GM23338 (cell line): ENCODE results near the gene EEF2K. TPM values are rescaled to one million over a fixed set of nuclear protein-coding genes. Genes with fewer than 3 reads are reported as not detected.

Experiments used
- ATAC-seq: fragments of 200-7000 bp; cut with Tn5 transposase; 3 replicates; pipeline ENCODE4 v1.9.1; 2020
- DNase-seq: peaks from one replicate; pipeline ENCODE4 v3.0.0-alpha.2; 2015; ENCODE audit warnings: low spot score
- H2AFZ ChIP-seq: fragments of 200-600 bp; sonication (generic); 2 replicates; pipeline ENCODE4 v1.8.0; 2016; ENCODE audit warnings: antibody characterized with exemption, mild to moderate bottlenecking, moderate library complexity
- H3F3A ChIP-seq: fragments of 200-600 bp; sonication (generic); replicated peaks from 2 replicates; pipeline ENCODE4 v1.8.0; 2017; ENCODE audit warnings: antibody characterized with exemption, mixed run types, low read depth
- H3K27ac ChIP-seq: fragments of 200-600 bp; sonication (generic); 2 replicates; pipeline ENCODE4 v1.6.1; 2016; ENCODE audit warnings: low read depth
- H3K27me3 ChIP-seq: fragments of 200-600 bp; sonication (generic); 2 replicates; pipeline ENCODE4 v1.8.0; 2016; ENCODE audit warnings: mild to moderate bottlenecking, mixed run types, moderate library complexity; ENCODE audit not compliant: insufficient read depth
- H3K36me3 ChIP-seq: fragments of 200-600 bp; sonication (generic); 2 replicates; pipeline ENCODE4 v1.8.0; 2016; ENCODE audit warnings: mild to moderate bottlenecking; ENCODE audit not compliant: insufficient read depth
- H3K4me1 ChIP-seq: fragments of 200-600 bp; sonication (generic); 2 replicates; pipeline ENCODE4 v1.8.0; 2016; ENCODE audit warnings: mild to moderate bottlenecking, moderate library complexity; ENCODE audit not compliant: insufficient read depth
- H3K4me2 ChIP-seq: fragments of 200-600 bp; sonication (generic); 2 replicates; pipeline ENCODE4 v1.7.1; 2017; ENCODE audit warnings: mixed run types
- H3K4me3 ChIP-seq: fragments of 200-600 bp; sonication (generic); 2 replicates; pipeline ENCODE4 v1.6.1; 2016; ENCODE audit warnings: mixed run types
- H3K79me2 ChIP-seq: fragments of 200-600 bp; sonication (generic); replicated peaks from 2 replicates; pipeline ENCODE4 v1.8.0; 2017; ENCODE audit warnings: mild to moderate bottlenecking; ENCODE audit not compliant: insufficient read depth
- H3K9me2 ChIP-seq: fragments of 200-600 bp; sonication (generic); 2 replicates; pipeline ENCODE4 v1.8.0; 2017; ENCODE audit not compliant: insufficient read depth
- H4K20me1 ChIP-seq: fragments of 200-600 bp; sonication (generic); replicated peaks from 2 replicates; pipeline ENCODE4 v1.8.0; 2017; ENCODE audit warnings: mild to moderate bottlenecking; ENCODE audit not compliant: insufficient read depth
- H3K27ac Mint-ChIP-seq: 2 replicates; pipeline ENCODE4 v1.8.0; 2020; ENCODE audit warnings: inconsistent platforms, mild to moderate bottlenecking, moderate library complexity, mixed read lengths
- H3K27me3 Mint-ChIP-seq: 3 replicates; pipeline ENCODE4 v1.8.0; 2022; ENCODE audit warnings: low read depth, mild to moderate bottlenecking, moderate library complexity, mixed read lengths, inconsistent platforms; ENCODE audit not compliant: insufficient read depth, poor library complexity
- H3K36me3 Mint-ChIP-seq: 3 replicates; pipeline ENCODE4 v1.8.0; 2021; ENCODE audit warnings: low read depth, mild to moderate bottlenecking, inconsistent platforms, moderate library complexity, mixed read lengths
- H3K4me1 Mint-ChIP-seq: 3 replicates; pipeline ENCODE4 v1.8.0; 2020; ENCODE audit warnings: mild to moderate bottlenecking, inconsistent platforms, mixed read lengths
- H3K4me3 Mint-ChIP-seq: 3 replicates; pipeline ENCODE4 v1.8.0; 2021; ENCODE audit warnings: moderate library complexity, mild to moderate bottlenecking, inconsistent platforms, mixed read lengths
- H3K9me3 Mint-ChIP-seq: 3 replicates; pipeline ENCODE4 v1.8.0; 2020; ENCODE audit warnings: moderate library complexity, mild to moderate bottlenecking, inconsistent platforms, mixed read lengths
- CREB1 ChIP-seq: fragments of 250-450 bp; sonication (Bioruptor Pico); IDR thresholded peaks from 2 replicates; pipeline ENCODE4 v1.5.0; 2020; ENCODE audit warnings: low read depth, mild to moderate bottlenecking, moderate library complexity
- CTCF ChIP-seq, 2 experiments: fragments of 200-600 bp in 1 of 2; sonication (generic) in 1 of 2; conservative IDR thresholded peaks; 2 replicates each; pipeline versions ENCODE4 v1.5.1 to v1.6.1; 2016 to 2017; ENCODE audit warnings: antibody characterized with exemption in 2 of 2, low read depth in 2 of 2, mild to moderate bottlenecking in 2 of 2, moderate library complexity in 1 of 2
- ETS1 ChIP-seq: IDR thresholded peaks from 2 replicates; pipeline ENCODE4 v1.6.1; 2016; ENCODE audit warnings: antibody characterized with exemption
- EZH2 ChIP-seq: fragments of 200-600 bp; sonication (generic); IDR thresholded peaks from one replicate; pipeline ENCODE4 v1.8.0; 2017; ENCODE audit warnings: antibody characterized with exemption, mild to moderate bottlenecking, low read depth; ENCODE audit not compliant: unreplicated experiment
- EZH2phosphoT487 ChIP-seq: fragments of 200-600 bp; sonication (generic); IDR thresholded peaks from one replicate; pipeline ENCODE4 v1.8.1; 2018; ENCODE audit warnings: antibody characterized with exemption; ENCODE audit not compliant: unreplicated experiment
- JUNB ChIP-seq: IDR thresholded peaks from one replicate; pipeline ENCODE4 v1.6.1; 2016; ENCODE audit warnings: antibody characterized with exemption; ENCODE audit not compliant: unreplicated experiment
- NANOG ChIP-seq: IDR thresholded peaks from 2 replicates; pipeline ENCODE4 v1.6.1; 2016; ENCODE audit warnings: antibody characterized with exemption, borderline replicate concordance
- POLR2AphosphoS5 ChIP-seq: IDR thresholded peaks from 2 replicates; pipeline ENCODE4 v1.6.1; 2016; ENCODE audit warnings: antibody characterized with exemption, low read depth
- REST ChIP-seq: IDR thresholded peaks from one replicate; pipeline ENCODE4 v1.6.1; 2018; ENCODE audit warnings: antibody characterized with exemption; ENCODE audit not compliant: unreplicated experiment
- ZNF331 ChIP-seq: fragments of 250-450 bp; sonication (Bioruptor Pico); IDR thresholded peaks from 2 replicates; pipeline ENCODE4 v1.5.0; 2020; ENCODE audit warnings: low read depth, mild to moderate bottlenecking, moderate library complexity
- ZNF462 ChIP-seq: fragments of 250-450 bp; sonication (Bioruptor Pico); IDR thresholded peaks from 2 replicates; pipeline ENCODE4 v1.5.0; 2020; ENCODE audit warnings: mild to moderate bottlenecking, moderate library complexity
- polyA plus RNA-seq: library from polyadenylated mRNA; unstranded; fragments of >200 nt; fragmentation: Nextera tagmentation; extraction: Ambion mirVana; gene quantifications from 2 replicates; pipeline ENCODE4 v1.2.1, GENCODE V29; 2016
- total RNA-seq: library from RNA; depleted of rRNA; stranded (reverse); fragments of >200 nt; shearing (Covaris generic); gene quantifications from 2 replicates; pipeline ENCODE4 v1.2.3, GENCODE V29; 2014

EEF2K gene
- total and polyA plus RNA-seq, 2 experiments from 2014 or later = 5.4 to 23.9 TPM

GRCh38 chr16:22192261-22193062 is 13.6 kb upstream of the EEF2K start:
- peak overlapping the region; percentile 81 for H3K4me2 ChIP-seq
- peaks cover 5% of the 10 kb centered on the region for H3K9me3 Mint-ChIP-seq
- DNase-seq (peak; percentile 79), ATAC-seq (peak; percentile 1; the same call in 1 of the 3 replicates)
- no peaks in the 10 kb centered on the region for H3K27me3 ChIP-seq
- no peak for TF ChIP-seq NANOG
- TF ChIP-seq JUNB = no peak
- no peak for TF ChIP-seq ZNF331 (CRISPR knock-in tag)
- no peak for TF ChIP-seq EZH2phosphoT487
- no peak for TF ChIP-seq REST
- TF ChIP-seq CTCF (conservative IDR thresholded peaks at IDR 0.05; ENCODE audit: low read depth in 2 of 2) = no peak
- TF ChIP-seq ETS1 = no peak
- TF ChIP-seq POLR2AphosphoS5 = no peak
- TF ChIP-seq EZH2 = no peak
- TF ChIP-seq CREB1 (CRISPR knock-in tag) = no peak
- no peak for TF ChIP-seq ZNF462 (CRISPR knock-in tag)
- no peaks in the 10 kb centered on the region for H4K20me1 ChIP-seq
- peak overlapping the region; percentile 75; the same call in 1 of the 2 replicates for H2AFZ ChIP-seq
- H3K4me1 ChIP-seq = peaks cover 26% of the 10 kb centered on the region
- H3K36me3 ChIP-seq = no peaks in the 10 kb centered on the region
- peak overlapping the region; percentile 89 for H3K4me3 Mint-ChIP-seq
- H3K27ac ChIP-seq = peak overlapping the region; percentile 90
- H3F3A ChIP-seq = peaks cover 8% of the 10 kb centered on the region; the same call in 1 of the 2 replicates
- no peak overlapping the region; the same call in 1 of the 2 replicates for H3K27ac Mint-ChIP-seq
- H3K4me3 ChIP-seq = peak overlapping the region; percentile 61
- H3K4me1 Mint-ChIP-seq = peaks cover 33% of the 10 kb centered on the region
- H3K27me3 Mint-ChIP-seq = peaks cover 28% of the 10 kb centered on the region
- H3K36me3 Mint-ChIP-seq = peaks cover 3% of the 10 kb centered on the region; the same call in 2 of the 3 replicates
- H3K79me2 ChIP-seq = no peaks in the 10 kb centered on the region
- H3K9me2 ChIP-seq = 0 out of 2 replicates have a peak, but pooled peaks cover 6% of the 10 kb centered on the region
